Kidney (tissue), 14 donors: Measurements from ENCODE around the gene CD99L2. TPM values are rescaled to one million over a fixed set of nuclear protein-coding genes. Genes with fewer than 3 reads are reported as not detected.

Experiments used
- DNase-seq, 5 donors: peaks; one replicate each; pipeline ENCODE4 v3.0.0-alpha.2; 2013 to 2020
- FAIRE-seq: peaks from 2 replicates; lab custom pipeline; 2012; peaks lifted over from hg19 to GRCh38; lab: Jason Lieb, UNC
- H3K27ac ChIP-seq, 2 donors: one replicate each; pipeline ENCODE4 v1.7.0; 2013; ENCODE audit warnings: low read depth in 2 of 2, low read length in 2 of 2, inconsistent platforms in 1 of 2
- H3K27me3 ChIP-seq: one replicate; pipeline ENCODE4 v1.7.1; 2013; ENCODE audit warnings: low read length, inconsistent platforms; ENCODE audit not compliant: control insufficient read depth, insufficient read depth
- H3K36me3 ChIP-seq, 3 donors: one replicate each; pipeline versions ENCODE4 v1.7.0 to v1.7.1; 2013; ENCODE audit warnings: low read length in 3 of 3, control low read depth in 1 of 3, inconsistent platforms in 1 of 3; ENCODE audit not compliant: insufficient read depth in 3 of 3, control insufficient read depth in 2 of 3
- H3K4me1 ChIP-seq, 3 donors: one replicate each; pipeline versions ENCODE4 v1.7.0 to v1.7.1; 2013; ENCODE audit warnings: low read length in 3 of 3, inconsistent platforms in 1 of 3, low read depth in 1 of 3; ENCODE audit not compliant: control insufficient read depth in 2 of 3, insufficient read depth in 2 of 3
- H3K4me3 ChIP-seq, 3 donors: one replicate each; pipeline versions ENCODE4 v1.7.0 to v1.8.1; 2013; ENCODE audit warnings: low read length in 3 of 3, control low read depth in 1 of 3, inconsistent platforms in 1 of 3
- H3K9ac ChIP-seq, 3 donors: one replicate each; pipeline versions ENCODE4 v1.7.0 to v1.7.1; 2013; ENCODE audit warnings: low read length in 3 of 3, control low read depth in 1 of 3, inconsistent platforms in 1 of 3
- H3K9me3 ChIP-seq, 3 donors: one replicate each; pipeline versions ENCODE4 v1.7.0 to v1.7.1; 2013; ENCODE audit warnings: low read length in 3 of 3, control low read depth in 1 of 3, inconsistent platforms in 1 of 3; ENCODE audit not compliant: control insufficient read depth in 2 of 3, insufficient read depth in 1 of 3
- CTCF ChIP-seq: IDR thresholded peaks from 3 replicates; pipeline ENCODE4 v1.5.1; 2012; ENCODE audit warnings: mild to moderate bottlenecking, moderate library complexity, borderline replicate concordance; ENCODE audit not compliant: insufficient read depth; ENCODE audit errors: extremely low read depth
- intact Hi-C: fragments of 100-400 bp; cut with DNase I; formaldehyde crosslinking; loops from one replicate; pipeline ENCODE4 v1.11.1; 2022
- polyA plus RNA-seq: library from polyadenylated mRNA; stranded (reverse); fragments of 350-450 nt; fragmentation: Illumina TruSeq; extraction: RNeasy Lipid Tissue Mini Kit (QIAGEN cat#74804); gene quantifications from one replicate; pipeline ENCODE4 v1.2.3, GENCODE V29; 2014; ENCODE audit warnings: low read depth, low replicate concordance; ENCODE audit not compliant: insufficient read depth
- total RNA-seq: library from RNA; stranded (reverse); fragmentation: NEBNext Ultra II Directional; extraction: Animal tissue kit (Norgen Biotek cat#: 25700); gene quantifications from one replicate; pipeline ENCODE4 v1.2.1, GENCODE V29; 2021
- donor health status: control.
- donor health status: control.
- donor health status: control.
- donor health status: control.
- donor health status: control.
- donor health status: DM: yes; HTN: yes; CAD: no.
- donor health status: Normal renal cell carcinoma (clear cell type).

The CD99L2 gene
- total and polyA plus RNA-seq, 2 donors from 2014 or later: 30.9 to 38.0 TPM

DNA sequence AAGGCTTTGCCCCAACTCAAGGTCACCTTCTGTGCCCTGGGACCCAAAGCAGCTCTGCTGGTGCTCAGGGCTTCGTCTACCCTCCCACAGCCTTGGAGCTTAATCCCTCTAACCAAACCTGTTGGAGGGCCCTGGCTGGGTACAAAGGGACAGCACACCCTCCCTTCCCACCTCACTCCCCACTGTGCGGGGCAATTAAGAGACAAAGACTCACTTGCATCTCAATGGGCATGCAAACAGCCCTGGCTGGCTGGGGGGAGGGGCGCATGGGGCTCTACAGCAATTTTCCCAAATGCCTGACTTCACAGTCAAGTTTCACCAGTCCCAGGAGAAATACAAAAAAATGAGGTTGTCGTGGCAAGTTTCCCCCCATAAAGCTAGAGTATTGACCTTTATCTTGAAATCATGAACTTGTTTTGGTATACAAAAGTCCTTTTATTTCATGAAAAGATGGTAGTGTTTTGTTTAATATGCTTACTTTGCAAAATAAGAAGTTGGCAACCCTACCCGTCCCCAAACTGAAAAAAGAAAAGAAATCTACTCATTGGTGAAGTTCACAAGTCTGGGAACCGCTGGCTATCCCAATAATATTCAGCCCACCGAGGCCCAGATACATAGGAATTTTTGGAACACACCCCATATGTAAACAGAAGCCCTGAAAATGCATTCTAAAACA, 4.1 kb upstream of the CD99L2 start:
- FAIRE-seq (no peak), DNase-seq (no peak)
- H3K9ac ChIP-seq: no peak overlapping the region
- H3K27ac ChIP-seq: no peak overlapping the region
- H3K36me3 ChIP-seq: no peaks in the 10 kb centered on the region
- H3K9me3 ChIP-seq: no peaks in the 10 kb centered on the region
- peaks cover 0 to 1% (median 0%) of the 10 kb centered on the region in 3 donors for H3K4me1 ChIP-seq
- H3K4me3 ChIP-seq: no peak overlapping the region
- TF ChIP-seq CTCF: no peak
- intact Hi-C loops: no loop called here
- no peaks in the 10 kb centered on the region for H3K27me3 ChIP-seq

DNA sequence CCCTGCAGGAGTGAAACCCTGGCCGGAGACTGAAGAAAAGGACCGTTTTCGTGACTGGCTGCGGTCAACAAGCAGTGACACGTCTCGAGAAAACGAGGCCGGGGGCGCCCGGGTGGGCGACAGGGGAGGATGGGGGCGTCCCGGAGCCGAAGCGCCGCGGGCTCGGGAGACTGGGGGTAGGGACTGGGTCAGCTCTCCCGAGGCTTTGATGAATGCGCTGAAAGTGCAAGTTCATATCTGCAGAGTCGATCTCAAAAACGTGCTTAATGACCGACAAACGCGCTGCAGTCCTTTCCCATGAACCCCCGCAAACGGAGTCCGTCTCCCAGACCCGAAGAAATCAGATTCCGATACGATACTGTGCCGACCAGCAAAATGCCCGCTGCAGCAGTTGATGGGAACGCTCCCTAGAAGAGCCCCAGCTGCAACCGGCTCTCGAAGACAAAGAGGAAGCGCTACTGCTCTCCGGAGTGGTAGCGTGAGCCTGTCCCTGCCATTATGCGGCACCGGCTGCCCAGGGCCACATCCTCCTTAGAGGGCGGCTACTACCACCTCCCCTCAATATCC, 806 bp upstream of the CD99L2 start:
- peak overlapping the region; percentile 60 to 71 (median 69) for H3K4me3 ChIP-seq
- TF ChIP-seq CTCF: no peak
- intact Hi-C loops: no loop called here
- H3K4me1 ChIP-seq: peaks cover 0 to 6% (median 0%) of the 10 kb centered on the region in 3 donors
- no peaks in the 10 kb centered on the region for H3K9me3 ChIP-seq
- H3K27ac ChIP-seq: peak overlapping the region in 1 of 2 donors; percentile 63
- peak overlapping the region; percentile 9 to 55 (median 43) for H3K9ac ChIP-seq
- H3K36me3 ChIP-seq: no peaks in the 10 kb centered on the region
- no peak for FAIRE-seq
- DNase-seq: peak; percentile 41 to 79 (median 52)
- no peaks in the 10 kb centered on the region for H3K27me3 ChIP-seq

GRCh38 chrX:150897421-150898320, 797 bp downstream of the CD99L2 start:
- no peak for TF ChIP-seq CTCF
- peak overlapping the region; percentile 51 to 64 (median 56) for H3K4me3 ChIP-seq
- peak overlapping the region in 1 of 3 donors; percentile 34 for H3K9ac ChIP-seq
- no peaks in the 10 kb centered on the region for H3K36me3 ChIP-seq
- intact Hi-C loops: no loop called here
- DNase-seq: peak in 4 of 5 donors; percentile 15 to 75 (median 48)
- no peaks in the 10 kb centered on the region for H3K9me3 ChIP-seq
- no peak overlapping the region for H3K27ac ChIP-seq
- no peaks in the 10 kb centered on the region for H3K27me3 ChIP-seq
- peaks cover 0 to 6% (median 0%) of the 10 kb centered on the region in 3 donors for H3K4me1 ChIP-seq
- no peak for FAIRE-seq
